Esophagus squamous epithelium (tissue), 5 donors: ENCODE measurements around the gene MGAT4C. TPM values are rescaled to one million over a fixed set of nuclear protein-coding genes. Genes with fewer than 3 reads are reported as not detected.

Experiments used
- DNase-seq: peaks from one replicate; lab custom pipeline; 2025; lab: John Stamatoyannopoulos, UW
- H3K27ac ChIP-seq, 4 donors: fragments of 200-600 bp; sonication (generic); one replicate each; pipeline ENCODE4 v1.5.1; 2016 to 2019; ENCODE audit warnings: mild to moderate bottlenecking in 1 of 4
- H3K27me3 ChIP-seq, 4 donors: fragments of 200-600 bp; sonication (generic); 1 replicate in 3 of 4; 2 replicates in 1 of 4; pipeline versions ENCODE4 v1.5.1 to v1.6.0; 2017 to 2021; ENCODE audit warnings: antibody characterized with exemption in 1 of 4
- H3K36me3 ChIP-seq, 3 donors: fragments of 200-600 bp; sonication (generic); one replicate each; pipeline ENCODE4 v1.5.1; 2016 to 2019
- H3K4me1 ChIP-seq, 3 donors: fragments of 200-600 bp; sonication (generic); one replicate each; pipeline ENCODE4 v1.5.1; 2017 to 2019
- H3K4me3 ChIP-seq, 4 donors: fragments of 200-600 bp; sonication (generic); 1 replicate in 3 of 4; 2 replicates in 1 of 4; pipeline ENCODE4 v1.5.1; 2016 to 2019; ENCODE audit warnings: mild to moderate bottlenecking in 2 of 4, moderate library complexity in 1 of 4
- H3K9me3 ChIP-seq, 3 donors: fragments of 200-600 bp; sonication (generic); one replicate each; pipeline ENCODE4 v1.5.1; 2016 to 2019
- CTCF ChIP-seq, 6 experiments: fragments of 450-650 bp in 4 of 6; fragments of 200-600 bp in 2 of 6; sonication (generic) in 2 of 6; IDR thresholded peaks; one replicate each; pipeline ENCODE4 v1.5.1; 2016 to 2019; ENCODE audit warnings: antibody characterized with exemption in 6 of 6, mild to moderate bottlenecking in 4 of 6, moderate library complexity in 4 of 6
- POLR2A ChIP-seq, 4 donors: fragments of 450-650 bp; IDR thresholded peaks; one replicate each; pipeline ENCODE4 v1.6.1; 2017; ENCODE audit warnings: antibody characterized with exemption in 4 of 4, mild to moderate bottlenecking in 4 of 4, moderate library complexity in 3 of 4
- WGBS, 2 donors: methylation state at CpG; one replicate each; pipeline ENCODE4 v1.1.5; 2018; 5-methylcytosine and 5-hydroxymethylcytosine counted together
- intact Hi-C: fragments of 100-400 bp; cut with DNase I; formaldehyde crosslinking; loops from one replicate; pipeline ENCODE4 v1.15.0; 2022
- total RNA-seq, 4 donors: library from RNA; depleted of rRNA; stranded (reverse); fragments of >200 nt; gene quantifications; one replicate each; pipeline ENCODE4 v1.1.0, GENCODE V29; 2016
- donor health status: DM: yes; HTN: yes; CAD: no.

Gene MGAT4C
- total RNA-seq, 4 donors from 2014 or later: under 0.01 TPM; not detected in 2

GRCh38 chr12:86249276-86249675 is 6.9 kb downstream of the MGAT4C start:
- 76 to 96% methylated on average over 1 of the region's 1 CpG for WGBS, 2 donors
- no peaks in the 10 kb centered on the region for H3K4me1 ChIP-seq
- intact Hi-C loops: no loop called here

GRCh38 chr12:86247871-86248270 is 8.3 kb downstream of the MGAT4C start:
- no peaks in the 10 kb centered on the region for H3K4me1 ChIP-seq
- intact Hi-C loops: no loop called here
- no peaks in the 10 kb centered on the region for H3K36me3 ChIP-seq
- no peak for DNase-seq
- TF ChIP-seq POLR2A (IDR thresholded peaks at IDR 0.05) (no peak), CTCF (IDR thresholded peaks at IDR 0.05) (no peak)
- no peaks in the 10 kb centered on the region for H3K9me3 ChIP-seq
- H3K4me3 ChIP-seq: no peak overlapping the region
- no peaks in the 10 kb centered on the region for H3K27me3 ChIP-seq
- H3K27ac ChIP-seq: no peak overlapping the region

More at GRCh38 chr12:86249276-86249675, 6.9 kb downstream of the MGAT4C start:
- no peak overlapping the region for H3K4me3 ChIP-seq
- TF ChIP-seq POLR2A (IDR thresholded peaks at IDR 0.05) (no peak), CTCF (IDR thresholded peaks at IDR 0.05) (no peak)
- no peaks in the 10 kb centered on the region for H3K27me3 ChIP-seq
- H3K27ac ChIP-seq: no peak overlapping the region
- no peaks in the 10 kb centered on the region for H3K9me3 ChIP-seq
- H3K36me3 ChIP-seq: no peaks in the 10 kb centered on the region
- DNase-seq: no peak

GRCh38 chr12:86241600-86241999 is 14.6 kb downstream of the MGAT4C start:
- H3K27me3 ChIP-seq: no peaks in the 10 kb centered on the region
- H3K4me3 ChIP-seq: no peak overlapping the region
- TF ChIP-seq POLR2A (IDR thresholded peaks at IDR 0.05) (no peak), CTCF (IDR thresholded peaks at IDR 0.05) (no peak)
- H3K36me3 ChIP-seq: no peaks in the 10 kb centered on the region
- DNase-seq: no peak
- no peaks in the 10 kb centered on the region for H3K4me1 ChIP-seq
- H3K9me3 ChIP-seq: no peaks in the 10 kb centered on the region
- no peak overlapping the region for H3K27ac ChIP-seq
- WGBS, 2 donors: 67 to 87% methylated on average over 2 of the region's 2 CpGs
- intact Hi-C loops: no loop called here

GRCh38 chr12:86234316-86234855 is 21.8 kb downstream of the MGAT4C start:
- no peak for DNase-seq
- no peaks in the 10 kb centered on the region for H3K9me3 ChIP-seq
- intact Hi-C loops: no loop called here
- no peaks in the 10 kb centered on the region for H3K27me3 ChIP-seq
- TF ChIP-seq POLR2A (IDR thresholded peaks at IDR 0.05) (no peak), CTCF (IDR thresholded peaks at IDR 0.05) (no peak)
- no peak overlapping the region for H3K4me3 ChIP-seq
- no peaks in the 10 kb centered on the region for H3K4me1 ChIP-seq
- WGBS, 2 donors: 79 to 84% methylated on average over 2 of the region's 2 CpGs
- H3K27ac ChIP-seq: no peak overlapping the region
- no peaks in the 10 kb centered on the region for H3K36me3 ChIP-seq

GRCh38 chr12:86233126-86233525 is 23.1 kb downstream of the MGAT4C start:
- intact Hi-C loops: no loop called here
- H3K27me3 ChIP-seq: no peaks in the 10 kb centered on the region
- no peak for TF ChIP-seq CTCF (IDR thresholded peaks at IDR 0.05)
- TF ChIP-seq POLR2A (IDR thresholded peaks at IDR 0.05): no peak
- H3K9me3 ChIP-seq: no peaks in the 10 kb centered on the region
- H3K27ac ChIP-seq: no peak overlapping the region
- H3K36me3 ChIP-seq: no peaks in the 10 kb centered on the region
- DNase-seq: no peak
- H3K4me3 ChIP-seq: no peak overlapping the region
- no peaks in the 10 kb centered on the region for H3K4me1 ChIP-seq
- 71 to 75% methylated on average over 2 of the region's 2 CpGs for WGBS, 2 donors
